GM18520 (cell line): ENCODE measurements around the gene ALDH1B1.

Experiments used
- ATAC-seq: cut with Tn5 transposase; IDR thresholded peaks from one replicate; pipeline ENCODE4 v1.9.1; 2021; ENCODE audit not compliant: unreplicated experiment

The ALDH1B1 gene

DNA sequence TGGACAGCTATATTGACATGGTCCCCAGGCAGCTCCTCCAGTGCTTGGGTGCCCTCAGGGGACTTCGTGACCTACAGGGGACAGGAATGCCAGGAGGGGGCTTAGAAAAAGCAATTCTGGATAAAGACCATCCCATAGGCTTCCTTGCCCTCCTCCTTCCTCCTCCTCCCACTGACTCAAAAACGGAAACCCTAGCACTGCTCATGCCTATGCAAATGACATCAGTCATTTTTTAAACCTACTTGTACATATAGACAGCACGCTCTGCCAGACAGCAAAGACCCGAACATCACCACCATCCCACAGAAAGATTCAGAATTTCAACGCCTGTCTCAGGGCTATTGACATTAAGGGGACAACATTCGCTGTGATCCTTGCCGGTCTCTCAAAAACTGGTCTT, 20.8 kb downstream of the ALDH1B1 start:
- no peak for ATAC-seq

DNA sequence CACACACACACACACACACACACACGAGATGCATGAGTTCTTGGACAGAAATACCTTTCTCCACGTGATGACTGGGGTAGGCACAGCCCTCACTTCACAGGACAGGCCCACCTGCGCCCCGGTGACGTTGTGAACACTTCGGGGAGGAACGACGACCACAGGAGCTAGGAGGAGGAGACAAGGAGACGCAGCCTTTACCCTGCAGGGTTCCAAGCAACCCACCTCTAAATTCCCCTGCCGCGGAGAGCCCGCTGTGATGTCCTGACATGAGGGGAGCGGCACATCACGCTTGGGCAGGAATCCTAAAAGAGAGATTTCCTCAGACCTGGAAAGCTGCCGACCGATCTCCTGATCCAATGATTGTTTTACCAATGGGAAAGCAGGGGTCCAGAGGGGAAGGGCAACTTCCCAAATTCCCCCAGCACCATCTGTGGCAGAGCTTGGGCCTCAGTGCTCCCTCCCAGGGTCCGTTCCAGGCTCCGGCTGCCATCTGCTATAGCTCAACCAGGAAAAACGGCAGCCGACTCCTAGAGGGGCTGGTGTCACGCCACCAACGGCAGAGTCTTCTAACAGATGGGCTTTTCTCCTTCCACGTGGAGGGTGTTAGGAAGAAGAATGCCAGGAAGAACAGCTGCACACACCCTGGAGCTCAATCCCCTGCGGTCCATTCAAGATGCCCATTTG, 21.7 kb downstream of the ALDH1B1 start:
- no peak for ATAC-seq

DNA sequence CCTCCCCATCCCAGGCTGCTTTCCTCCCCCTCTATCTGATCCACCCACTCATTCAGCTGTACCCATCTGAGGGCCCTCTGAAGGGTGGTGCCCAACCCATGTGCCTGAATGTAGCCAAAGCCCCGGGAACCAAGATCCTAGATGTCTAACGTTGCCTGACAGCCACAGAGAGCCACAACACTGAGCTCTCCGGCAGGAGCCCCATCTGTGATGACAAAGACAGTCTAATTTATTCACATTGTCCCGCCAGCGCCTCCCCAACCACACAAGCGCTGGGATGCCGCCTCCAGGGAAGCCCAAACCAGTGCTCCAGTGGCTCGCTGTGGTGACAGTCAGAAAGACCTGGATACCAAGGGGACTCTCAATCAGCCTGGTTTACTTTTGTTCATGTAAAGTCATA, 23.4 kb downstream of the ALDH1B1 start:
- ATAC-seq, result no peak

DNA sequence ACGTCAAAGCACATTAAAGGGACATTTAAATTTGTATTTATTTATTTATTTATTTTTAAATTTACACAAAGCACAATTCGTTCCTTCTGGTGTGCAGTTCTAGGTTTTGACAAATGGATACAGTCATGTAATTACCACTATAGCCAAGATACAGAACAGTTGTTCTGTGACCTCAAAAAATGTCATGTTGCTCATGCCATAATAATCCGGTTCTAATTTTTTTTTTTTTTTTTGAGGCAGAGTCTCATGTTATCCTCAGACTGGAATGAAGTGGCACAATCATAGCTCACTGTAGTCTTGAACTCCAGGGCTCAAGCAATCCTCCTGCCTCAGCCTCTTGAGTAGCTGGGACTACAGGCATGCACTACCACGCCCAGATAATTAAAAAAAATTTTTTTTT, 24.0 kb downstream of the ALDH1B1 start:
- ATAC-seq, result no peak

DNA sequence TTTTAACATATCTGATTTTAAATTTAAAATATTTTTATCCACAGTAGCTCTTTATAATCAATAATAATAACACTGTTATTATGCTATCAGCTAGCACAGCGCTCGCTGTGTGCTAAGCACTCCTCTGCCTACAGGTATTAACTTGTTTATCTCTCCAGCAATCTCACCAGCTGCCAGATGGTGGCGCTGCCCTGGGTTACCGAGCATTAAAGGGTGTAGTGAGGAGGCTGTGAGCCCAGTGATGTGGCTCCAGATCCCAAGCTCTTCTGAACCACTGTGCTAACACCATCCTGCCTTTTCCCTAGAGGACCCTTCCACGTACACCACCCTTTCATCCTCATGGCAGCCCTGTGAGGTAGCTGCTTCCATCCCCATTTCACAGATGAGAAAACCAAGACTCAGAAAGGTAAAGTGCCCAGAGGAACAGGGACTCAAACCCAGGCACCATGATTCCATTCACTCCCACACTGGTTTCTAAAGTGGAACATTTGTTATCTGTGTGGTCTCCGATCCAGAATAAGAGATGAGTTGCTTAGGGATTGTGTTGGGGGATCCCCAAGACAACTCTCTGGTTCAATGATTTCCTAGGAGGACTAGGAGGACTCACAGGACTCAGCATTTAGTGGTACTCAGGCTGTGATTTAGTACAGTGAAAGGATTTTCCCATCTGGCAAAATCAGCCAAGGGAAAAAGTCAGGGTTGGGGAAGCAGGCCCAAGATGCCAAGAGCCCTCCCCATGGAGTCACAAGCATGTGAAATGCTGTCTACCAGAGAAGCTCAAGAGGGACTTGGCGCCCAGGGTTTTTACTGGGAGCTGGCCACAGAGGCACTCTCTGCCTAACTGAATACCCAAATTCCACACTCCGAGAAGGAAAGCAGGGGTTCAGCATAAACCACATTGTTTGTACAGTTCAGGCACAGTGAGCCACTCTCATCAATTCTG, 24.8 kb downstream of the ALDH1B1 start:
- no peak for ATAC-seq

DNA sequence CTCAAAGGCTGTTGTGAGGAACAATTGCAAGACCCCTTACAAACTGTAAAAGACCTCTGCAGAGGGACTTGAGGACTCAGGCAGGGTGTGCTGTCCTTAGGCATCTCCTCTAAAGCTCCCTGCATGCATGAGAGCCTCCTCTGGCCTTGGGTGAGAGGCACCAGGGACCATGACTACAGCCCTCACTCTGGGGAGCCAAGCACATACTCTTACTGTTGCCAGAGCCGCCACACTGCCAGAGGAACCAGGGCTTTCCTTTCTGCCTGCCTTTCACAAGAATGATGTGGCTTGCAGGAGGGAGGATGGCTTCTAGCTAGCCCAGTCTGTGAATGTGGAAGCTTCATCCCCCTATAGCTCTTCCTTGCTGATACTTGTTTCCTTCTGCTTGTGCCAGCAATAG, 25.9 kb downstream of the ALDH1B1 start:
- ATAC-seq, result no peak

DNA sequence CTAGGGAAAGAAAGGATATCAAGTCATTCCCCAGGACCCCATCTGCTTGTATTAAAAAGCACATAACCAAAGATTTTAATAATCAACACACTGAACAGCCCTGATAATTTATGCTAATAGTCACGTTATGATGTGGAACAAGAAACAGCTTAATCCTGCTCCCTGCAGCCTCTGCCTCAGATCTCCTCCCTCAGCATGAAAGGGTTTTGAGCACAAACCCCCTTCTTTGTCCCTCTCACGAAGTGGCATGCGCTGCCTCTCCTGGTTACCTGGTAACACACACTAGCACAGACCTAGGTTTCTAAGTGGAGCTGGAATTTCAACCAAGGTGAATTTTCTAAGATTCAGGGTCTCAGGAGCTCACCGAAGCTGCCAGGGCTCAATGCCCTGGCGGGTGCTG, 26.7 kb downstream of the ALDH1B1 start:
- ATAC-seq, result no peak

DNA sequence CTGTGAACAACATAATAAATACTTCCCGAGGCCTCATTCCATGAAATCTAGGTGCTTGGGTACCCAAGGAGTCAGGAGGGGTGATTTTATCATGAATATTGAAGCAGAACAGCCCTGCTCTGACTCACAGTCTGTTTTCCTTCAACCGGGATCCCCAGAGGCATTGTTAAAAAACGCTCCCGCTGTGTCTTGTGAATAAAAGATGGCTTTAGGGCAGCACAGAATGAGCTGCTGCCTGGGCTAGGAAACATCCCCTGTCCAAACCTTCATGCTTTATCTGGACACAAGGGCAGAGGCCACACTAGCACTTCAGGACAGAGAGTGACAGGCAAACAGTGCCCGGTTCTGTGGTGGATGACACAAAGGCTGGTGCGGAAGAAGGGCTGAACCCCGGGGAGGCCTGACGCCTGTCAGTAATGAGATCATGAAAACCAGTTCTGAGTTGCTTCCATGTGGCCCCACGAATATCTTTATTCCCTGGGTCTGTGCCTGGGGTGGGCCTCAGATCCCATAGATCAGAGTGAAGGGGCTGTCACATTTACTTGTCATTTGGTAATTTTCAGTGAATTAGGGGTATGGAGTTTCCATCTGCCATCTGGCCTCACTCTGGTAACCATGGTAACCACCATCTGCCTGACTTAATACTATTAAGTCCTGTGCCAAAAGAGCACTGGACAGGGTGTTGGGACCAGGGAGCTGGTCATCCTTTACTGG, 29.2 kb downstream of the ALDH1B1 start:
- no peak for ATAC-seq

DNA sequence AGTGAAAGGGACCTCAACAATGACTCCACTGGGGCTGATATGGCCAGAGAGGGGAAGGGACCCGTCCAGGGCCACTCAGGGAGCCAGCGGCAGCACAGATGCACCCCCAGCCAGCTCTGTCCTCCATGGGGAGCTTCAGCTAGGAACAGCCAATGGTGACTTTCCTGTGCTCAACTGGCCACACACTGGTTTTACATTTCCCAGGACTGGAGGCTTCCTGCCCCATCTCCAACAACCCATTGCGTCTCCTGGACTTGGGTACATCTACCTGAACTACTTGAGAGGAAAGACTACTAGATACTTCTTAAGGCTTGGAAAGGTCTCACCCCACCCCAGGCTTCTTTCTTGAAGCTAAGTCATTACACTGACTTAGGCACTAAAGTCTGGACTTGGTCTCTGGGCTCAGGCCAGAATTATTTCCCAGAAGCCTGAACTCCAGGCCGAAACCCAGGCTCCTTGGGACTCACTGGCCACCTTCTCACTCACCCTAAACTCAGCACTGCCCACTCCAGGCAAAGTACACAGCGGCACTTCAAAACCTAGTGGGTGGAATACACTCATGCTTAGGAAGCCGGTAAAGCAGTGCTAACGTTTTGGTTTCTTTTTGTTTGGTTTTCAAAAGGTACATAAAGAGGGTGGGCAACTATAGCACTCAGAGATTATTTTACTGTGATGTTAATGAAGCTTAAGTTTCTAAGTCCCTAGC, 30.2 kb downstream of the ALDH1B1 start:
- no peak for ATAC-seq

DNA sequence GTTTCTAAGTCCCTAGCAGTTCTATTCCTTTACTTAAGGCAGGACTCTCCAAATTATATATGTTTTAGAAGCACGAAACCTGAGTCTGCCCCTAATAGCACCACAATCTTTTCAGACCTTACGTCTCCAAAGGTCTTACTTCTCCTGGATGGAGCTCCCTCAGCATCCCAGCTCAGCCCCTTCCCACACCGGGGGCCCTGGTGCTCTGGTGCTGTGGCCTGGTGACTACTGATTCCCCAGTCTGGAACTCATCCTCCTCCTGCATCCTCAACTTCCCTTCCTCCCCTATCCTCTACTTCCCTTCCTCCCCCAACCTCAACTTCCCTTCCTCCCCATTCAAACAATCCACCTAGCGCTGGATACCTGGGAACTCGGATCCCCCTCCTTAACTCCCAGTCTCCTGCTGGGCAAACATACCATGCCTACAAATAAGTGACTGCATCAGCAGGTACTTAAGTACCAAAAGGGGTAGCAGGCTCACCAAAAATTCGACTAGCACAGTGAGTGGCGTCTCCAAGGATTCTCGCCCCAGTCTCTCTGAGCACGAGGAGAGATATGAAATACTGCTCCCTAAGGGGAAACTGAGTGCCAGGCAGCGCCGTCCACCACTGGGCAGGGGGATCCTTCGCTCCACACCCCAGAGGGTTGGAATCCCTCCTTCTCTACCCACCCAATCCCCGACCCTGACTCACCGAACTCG, 30.9 kb downstream of the ALDH1B1 start:
- ATAC-seq, result no peak

DNA sequence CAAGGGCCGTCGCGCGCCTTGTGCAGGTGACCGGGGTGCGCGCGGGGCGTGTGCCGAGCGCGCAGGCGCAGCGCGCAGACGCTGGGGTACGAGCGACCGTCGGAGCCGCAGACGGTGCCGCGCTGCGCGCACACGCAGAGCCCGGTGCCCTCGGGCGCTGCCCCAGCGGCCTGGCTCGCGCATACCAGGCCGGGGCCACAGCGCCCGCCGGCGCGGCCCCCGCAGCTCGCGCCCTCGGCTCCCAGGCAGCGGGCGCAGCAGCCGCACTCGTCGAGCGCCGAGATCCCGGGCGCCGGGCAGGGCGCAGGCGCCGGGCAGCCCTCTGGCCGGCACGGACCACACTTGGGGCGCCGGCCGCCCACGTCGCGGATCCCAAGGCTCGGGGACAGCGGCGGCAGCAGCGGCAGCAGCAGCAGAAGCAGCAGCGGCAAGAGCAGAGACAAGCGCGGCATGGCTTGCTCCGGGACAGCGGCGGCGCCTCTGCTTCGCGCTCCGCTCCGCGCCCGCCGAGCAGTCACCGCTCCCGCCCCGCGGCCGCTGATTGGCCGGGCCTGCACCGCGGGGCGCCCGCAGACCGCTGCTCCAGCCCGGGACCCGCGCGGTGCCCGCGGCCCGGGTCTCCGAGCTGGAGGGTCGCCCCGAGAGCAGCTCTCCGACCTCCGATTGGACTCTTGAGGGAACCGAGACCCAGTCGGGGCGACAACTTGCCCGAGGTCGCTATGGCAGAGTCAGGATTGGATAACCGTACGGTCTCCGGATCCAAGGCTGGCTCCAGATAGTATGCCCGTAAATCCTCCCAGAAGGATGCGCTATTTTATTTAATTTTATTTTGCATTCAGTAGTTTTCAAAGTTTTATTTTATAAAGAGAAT, 31.7 kb downstream of the ALDH1B1 start, which contains the start of gene IGFBPL1:
IGFBPL1 (minus strand) TSS at position 482 of the 871 bp plus-strand sequence; CDS start at position 452, 30 bp downstream.
- no peak for ATAC-seq

DNA sequence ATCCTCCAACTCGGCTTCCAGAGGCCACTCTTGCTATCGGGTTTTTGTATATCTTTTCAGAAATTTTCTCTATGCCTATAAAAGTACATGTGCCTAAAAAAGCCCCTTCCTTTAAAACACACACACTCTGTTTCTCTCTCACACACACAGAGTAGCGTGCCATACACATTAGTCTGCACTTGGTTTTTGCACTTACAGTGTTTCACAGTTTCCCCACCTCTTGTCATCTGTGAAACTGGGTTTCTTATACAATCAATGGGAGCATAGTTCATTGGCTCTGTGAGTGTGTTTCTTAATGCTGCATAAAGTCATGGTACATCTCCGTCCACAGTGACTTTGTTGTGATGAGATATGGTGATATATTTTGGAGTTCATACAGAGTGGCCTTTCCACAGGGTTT, 32.4 kb downstream of the ALDH1B1 start:
- ATAC-seq, result no peak

DNA sequence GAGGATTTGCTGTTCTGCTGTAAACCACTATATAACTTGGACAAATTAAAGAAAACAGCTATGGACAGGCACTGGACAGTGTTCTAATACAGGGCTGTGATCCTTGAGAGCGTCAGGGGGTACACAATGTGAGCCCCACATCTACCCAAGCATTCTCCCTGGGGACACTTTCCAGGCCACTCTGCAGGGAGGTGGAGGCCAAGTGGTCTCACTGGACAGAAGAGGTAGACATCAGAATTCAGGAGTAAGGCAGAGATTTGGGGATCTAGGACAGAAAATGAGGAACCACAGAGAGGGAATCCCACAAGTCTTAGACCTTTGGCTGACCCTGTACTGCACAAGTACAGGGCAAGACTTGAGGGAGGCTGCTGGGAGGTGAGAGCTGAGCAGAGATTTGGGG, 35.6 kb downstream of the ALDH1B1 start:
- ATAC-seq, result no peak

DNA sequence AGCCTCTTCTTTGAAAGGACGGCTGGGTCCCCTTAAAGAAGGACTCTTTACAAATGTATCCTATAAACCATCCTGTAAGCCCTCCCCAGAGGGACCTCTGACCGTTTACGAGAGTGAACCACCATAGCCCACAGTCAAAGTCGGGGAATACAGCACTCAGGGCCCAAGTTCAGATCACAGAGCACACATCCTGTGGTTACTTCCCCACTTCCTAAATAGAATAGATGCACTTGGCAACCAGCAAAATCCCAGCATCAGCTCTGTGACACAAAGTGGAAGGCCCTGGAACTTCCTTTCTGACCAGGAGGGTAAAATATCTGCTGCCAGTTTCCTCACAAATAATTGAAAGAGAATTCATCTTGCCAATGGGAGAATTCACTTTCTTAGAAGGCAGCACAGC, 38.6 kb downstream of the ALDH1B1 start:
- ATAC-seq, result no peak

DNA sequence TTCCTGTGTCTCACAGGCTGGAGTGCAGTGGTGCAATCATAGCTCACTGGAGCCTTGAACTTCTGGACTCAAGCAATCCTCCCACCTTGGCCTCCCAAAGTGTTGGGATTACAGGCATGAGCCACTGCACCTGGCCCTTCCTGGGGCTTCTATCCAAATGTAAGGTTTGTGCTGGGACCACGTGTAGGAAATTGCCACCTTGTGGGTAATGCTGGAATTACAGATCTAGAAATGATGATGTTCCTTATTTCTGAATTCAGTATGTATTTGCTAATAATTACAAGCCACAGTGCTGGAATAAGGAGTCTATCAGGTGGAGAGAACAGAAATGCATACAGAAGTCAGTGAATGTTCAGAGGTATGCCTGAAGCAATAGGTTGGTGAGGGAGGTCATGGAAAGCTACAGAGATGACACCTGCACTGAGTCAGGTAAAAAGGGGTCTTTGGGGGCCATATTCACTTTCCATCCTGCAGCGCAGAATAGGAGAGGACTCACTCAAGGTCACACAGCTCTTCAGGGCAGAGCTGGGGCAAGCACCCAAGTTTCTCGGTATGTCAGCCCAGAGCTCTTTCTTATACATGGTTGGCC, 40.5 kb downstream of the ALDH1B1 start:
- ATAC-seq, result no peak

DNA sequence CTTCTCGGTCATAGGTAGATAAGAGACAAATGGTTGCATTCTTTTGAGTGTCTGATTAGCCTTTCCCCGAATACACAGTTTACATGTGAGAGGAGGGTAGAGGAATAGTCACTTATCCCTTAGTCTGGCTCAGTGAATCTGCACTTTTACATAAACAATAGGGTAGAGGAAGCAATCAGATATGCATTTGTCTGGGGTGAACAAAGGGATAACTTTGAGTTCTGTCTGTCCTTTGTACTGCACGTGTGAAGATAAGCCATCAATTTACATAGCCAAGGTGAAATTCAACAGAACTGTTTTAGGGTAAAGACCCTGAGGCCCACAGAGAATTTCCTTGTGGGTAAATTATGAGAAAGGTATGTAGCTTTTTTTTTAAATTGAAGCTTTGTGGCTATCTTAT, 41.9 kb downstream of the ALDH1B1 start:
- ATAC-seq, result no peak

DNA sequence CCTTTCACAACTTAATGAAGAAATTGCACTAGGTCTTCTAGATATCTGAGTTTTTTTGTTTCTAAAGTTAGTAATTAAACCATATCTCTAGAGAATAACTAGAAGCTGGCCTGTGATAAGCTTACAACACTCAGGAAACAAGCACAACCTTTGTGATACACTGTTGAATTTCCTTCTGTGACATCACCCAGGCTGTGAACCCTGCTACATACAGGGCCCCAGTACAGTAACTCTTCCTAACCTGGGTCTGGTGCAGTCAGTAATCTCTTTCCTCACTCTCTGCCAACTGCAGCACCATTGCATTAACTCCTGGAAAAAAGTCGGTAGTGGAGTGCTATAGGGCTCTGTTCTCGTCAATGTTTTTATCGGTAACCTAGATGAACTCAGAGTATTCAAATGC, 42.4 kb downstream of the ALDH1B1 start:
- no peak for ATAC-seq

DNA sequence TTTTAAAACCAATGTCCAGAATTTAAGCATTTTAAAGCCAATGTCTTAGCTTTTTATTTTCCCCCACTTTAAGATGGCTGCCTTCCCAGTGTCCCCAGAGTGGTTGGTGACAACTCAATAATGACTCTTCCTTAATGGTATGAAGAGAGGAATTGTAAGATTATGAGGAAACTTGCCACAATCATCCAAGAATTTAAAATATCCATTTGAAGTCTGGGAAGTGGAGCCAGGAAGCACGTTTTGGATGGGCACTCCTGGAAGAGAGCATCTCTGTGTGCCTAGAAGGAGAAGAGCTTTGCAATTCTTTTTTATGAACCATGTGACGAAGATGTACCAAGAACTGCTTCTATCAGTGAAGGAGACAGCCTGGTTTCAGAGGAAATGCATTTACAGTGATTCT, 43.0 kb downstream of the ALDH1B1 start:
- ATAC-seq, result no peak

DNA sequence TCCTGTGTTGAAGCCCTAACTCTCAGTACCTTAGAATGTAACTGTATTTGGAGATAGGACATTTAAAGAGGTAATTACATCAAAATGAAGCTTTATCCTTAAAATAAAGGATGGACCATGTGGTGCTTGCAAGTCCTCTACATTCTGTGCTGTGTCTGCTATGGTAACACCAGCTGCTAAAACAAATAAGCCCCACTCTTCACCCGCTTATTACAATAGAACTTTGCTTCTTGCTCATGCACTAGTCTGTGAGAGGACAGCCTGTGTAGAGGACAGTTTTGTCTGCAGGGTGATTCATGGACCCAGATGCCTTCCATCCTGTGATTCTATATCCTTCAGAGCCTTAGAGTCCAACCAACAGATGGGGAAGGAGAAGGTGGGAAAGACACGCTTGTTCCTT, 44.2 kb downstream of the ALDH1B1 start:
- ATAC-seq, result no peak
